IPS DF 4.7 (cell line): Measurements from ENCODE around the gene WWOX.

Experiments used
- DNase-seq: peaks from one replicate; pipeline ENCODE4 v3.0.0-alpha.2; 2013; ENCODE audit warnings: low spot score; ENCODE audit errors: extremely low read depth

WWOX gene

DNA sequence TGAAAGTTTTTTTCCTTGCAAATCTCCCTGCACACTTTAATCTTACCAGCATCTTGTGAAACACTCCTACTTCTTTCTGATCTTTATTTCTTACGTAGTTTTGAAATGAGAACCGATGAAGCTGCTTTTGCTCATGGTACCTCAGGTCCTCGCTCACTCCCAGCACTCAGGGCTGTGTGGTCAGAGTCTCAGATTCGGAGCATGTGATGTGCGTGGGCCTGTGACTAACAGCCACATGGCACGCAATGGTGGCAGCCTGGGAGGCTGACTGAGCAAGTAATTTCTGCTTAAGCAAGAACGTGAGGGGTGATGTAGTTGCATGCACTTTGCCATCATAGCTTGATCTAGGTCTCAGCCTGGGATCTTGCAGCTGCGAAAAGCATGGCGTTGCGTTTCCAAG lies 876.8 kb downstream of the WWOX start:
- DNase-seq: no peak

DNA sequence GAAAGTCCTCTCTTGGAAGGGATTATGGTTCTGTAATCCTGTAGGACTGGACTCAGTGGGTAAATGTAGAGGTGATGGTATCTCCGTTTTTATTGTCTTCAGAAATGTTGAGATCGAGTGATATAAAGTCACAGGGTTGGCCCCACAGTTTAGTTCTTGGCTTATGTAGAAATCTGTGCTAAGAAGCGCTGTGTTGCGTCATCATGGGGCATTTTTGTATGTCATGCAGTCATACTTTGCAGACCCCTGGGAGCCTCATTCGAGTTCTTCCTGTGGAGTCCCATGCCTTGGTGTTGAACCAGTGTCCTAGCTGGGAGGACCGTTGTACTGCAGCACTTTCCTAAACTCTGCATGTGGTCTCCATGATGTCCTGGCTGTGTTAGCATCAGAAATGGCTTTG lies 881.4 kb downstream of the WWOX start:
- no peak for DNase-seq

DNA sequence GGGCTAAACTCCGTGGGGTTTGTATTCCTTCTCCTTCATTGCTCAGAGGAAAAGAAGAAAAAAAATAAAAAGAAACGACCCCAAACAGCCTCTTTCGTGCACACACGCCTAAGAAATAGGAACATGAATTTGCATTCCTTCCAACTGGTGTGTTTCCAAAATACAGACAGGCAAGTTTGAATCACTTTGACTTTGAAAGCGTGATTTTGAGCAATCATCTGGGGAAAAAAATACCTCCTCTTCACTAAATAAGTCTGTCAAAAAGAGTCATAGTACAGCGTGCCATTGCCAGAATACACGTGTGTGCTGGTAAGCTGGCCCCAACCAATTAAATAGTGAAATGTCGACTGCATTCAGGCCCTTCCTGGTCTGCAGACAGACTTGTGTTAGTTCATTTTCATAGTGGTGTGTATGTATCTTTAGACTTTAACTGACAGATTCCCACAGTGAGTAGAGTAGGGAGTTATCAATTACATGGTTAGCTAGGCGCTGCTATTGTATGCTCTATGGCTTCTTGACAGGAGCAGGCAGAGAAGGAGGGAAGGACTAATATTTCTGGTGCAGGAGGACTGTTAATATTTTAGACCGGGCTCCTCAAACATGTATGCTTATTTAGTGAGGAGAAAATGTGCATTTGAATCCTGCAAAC lies 882.8 kb downstream of the WWOX start:
- DNase-seq: no peak

DNA sequence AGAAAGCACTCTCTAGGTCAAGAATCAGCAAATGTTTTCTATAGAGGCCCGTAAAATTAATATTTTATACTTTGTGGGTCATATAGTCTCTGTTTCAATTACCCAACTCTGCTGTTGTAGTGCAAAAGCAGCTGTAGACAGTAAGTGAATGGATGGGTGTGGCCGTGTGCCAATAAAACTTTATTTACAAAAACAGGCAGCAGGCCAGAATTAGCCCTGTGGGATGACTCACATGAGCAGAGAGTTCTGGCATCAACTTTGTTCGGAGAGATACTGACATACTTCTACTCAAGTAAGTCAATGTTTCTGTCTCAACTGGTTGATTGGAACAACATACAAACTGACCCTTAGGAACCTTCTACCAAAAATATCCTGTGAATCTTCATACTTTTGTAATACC lies 884.9 kb downstream of the WWOX start:
- DNase-seq: no peak

DNA sequence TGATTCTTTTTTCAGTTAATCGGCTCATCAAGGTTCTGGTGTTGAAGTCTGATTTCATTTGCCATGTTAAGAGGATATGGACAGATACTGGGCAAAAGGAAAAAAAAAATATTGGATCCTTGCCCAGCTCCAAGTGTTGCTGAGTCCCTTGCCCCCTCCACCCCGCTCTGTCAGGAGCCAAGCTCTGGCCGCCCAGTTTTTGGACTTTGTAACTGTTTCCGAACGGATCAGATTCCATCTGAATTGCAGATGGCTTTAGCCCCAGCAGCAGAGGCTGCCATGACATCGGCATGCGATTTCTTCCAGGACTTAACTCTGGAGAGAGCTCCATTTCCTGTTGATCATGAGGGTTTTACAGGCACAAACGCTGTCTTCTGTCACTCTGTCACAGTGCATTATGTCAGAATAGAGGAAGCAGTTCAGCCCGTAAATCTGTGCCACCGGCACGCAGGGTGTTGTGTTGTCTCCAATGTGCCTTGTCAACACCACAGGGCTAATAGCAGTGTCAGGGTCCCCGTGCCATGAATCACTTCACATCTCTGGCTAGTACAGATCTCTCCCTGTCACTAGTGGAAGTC lies 885.5 kb downstream of the WWOX start:
- no peak for DNase-seq

DNA sequence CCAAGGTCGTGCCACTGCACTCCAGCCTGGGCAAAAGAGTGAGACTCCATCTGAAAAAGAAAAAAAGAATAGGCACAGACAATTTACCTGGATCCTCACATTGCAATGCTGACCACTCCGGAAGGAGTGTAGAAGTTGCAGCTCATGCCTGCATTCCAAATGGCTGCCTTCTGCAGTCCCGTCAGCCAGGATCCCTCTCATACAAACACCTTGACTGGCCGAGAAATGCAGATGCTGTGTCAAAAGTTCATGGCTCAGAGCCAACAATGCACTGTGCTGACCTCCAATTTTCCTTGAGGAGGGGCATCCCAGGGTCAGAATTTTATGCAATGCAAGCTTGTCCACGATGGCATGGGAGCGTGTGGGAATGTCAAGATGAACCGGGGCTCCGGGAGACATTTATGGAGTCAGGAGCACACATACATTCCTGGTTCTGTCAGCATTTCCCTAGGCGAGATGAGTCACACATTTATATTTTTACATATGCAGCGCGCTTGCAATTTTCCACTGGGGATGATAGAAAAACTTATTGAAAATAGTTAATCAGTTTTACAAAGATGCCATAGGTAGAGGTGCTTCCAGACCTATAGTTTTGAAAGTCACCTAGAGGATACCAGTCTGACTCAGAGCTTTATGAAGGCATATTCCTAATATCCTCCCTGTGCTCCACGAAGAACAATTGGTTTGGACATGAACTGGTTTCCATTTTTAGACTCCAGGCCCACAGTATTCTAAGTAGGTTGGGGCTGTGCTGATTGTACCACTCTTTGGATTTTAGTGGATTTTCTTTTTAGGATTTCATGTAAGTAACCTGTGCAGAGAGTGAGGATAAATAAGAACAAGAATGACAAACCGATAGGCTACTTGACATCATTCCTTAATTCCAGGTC lies 886.5 kb downstream of the WWOX start:
- no peak for DNase-seq

DNA sequence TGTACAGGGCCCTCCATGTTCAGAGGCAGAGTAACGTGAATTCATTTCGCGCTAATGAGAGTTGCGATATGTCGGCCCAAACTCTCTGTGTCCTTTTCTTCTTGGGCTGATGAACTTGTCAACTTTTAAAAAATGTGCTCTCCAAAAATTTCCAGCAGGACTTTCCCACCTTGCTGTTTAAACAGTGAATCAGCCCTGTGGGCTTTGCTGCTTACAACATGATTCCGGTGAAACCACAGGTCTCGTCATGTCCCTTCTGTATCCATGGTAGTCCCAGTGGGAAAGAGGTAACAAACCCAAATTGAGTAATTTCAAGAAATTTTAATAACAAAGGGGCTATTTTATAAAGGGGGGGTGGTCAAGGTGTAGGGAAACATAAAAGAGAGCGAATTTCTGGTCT lies 888.2 kb downstream of the WWOX start:
- DNase-seq: no peak

DNA sequence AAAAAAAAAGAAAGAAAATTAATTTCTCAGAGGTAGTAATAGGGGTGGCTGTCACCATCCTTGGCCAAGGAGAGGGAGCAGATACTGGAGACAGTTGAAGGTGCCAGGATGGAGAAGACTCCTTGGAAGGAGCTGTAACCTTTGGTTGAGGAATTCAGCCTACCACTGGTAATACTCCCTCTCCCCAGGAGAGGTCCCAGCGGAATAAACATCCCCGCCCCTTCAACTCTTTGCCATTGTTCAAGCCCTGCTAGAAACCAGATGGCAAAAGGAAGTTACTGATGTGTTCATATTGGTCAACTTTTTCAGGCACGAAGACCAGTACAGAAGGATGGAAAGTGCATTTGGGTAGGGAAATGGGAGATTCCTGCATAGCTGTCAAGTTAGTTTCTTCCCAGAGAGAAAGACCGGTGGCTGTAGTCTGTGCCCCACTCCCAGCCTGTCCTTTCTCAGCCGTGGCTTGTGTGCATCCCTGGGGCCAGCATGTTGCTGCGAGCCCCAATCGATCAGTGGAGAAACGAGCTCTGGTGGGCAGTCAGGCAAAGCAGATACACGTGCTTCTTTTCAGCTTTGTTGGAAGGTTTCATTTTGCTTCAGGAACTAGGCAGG lies 889.0 kb downstream of the WWOX start:
- DNase-seq: no peak

DNA sequence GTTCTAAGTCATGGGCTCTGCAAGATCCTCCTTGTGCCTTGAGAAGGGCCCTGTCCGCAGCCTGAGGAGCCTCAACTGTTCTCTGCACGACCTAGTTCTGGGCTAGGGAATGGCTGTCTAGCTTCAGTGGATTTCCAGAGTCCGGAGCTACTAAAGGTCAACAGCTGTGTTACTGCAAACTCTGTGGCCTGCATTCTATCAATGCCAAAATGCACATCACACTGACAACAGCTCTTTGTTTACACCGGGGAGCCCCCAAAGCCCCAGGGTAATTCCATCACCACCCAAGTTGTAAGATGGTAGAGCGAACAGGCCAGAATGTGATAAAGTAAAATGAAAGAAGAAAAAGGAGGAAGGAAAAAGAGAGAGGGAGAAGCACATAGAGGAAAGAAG lies 890.9 kb downstream of the WWOX start:
- no peak for DNase-seq

DNA sequence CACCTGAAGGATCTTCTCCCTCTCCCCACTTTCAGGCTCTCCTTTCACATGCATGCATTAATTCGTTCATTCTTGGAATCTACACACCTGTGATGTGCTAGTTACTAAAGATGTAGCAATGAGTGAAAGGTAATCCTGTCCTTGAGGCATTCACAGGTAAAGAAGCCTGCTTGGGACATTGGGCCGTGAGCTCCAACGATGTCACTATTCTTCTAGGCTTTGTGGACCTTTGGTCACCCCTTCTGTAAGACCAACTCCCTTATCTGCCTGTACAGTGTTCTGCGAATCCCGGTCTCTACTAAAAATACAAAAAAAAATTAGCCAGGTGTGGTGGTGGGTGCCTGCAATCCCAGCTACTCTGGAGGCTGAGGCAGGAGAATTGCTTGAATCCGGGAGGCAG lies 892.5 kb downstream of the WWOX start:
- no peak for DNase-seq

DNA sequence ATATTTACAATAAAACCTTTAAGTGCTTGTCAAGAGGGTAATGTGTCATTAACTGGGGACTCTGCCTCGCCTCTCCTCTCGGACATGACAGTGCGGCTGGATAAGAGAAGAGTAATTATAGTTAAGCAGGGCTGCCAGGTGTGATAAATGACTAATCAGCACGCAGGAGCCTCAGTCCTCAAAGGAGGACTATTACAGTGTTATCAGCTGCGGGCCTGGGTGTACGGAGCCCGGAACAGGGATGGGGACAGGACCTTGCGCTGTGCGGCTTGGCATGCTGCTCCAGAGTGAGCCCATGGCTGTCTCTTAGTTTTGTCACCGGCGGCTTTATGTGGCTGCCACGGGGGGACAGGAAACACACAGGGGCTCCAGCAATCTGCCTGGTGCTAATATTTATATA lies 893.9 kb downstream of the WWOX start:
- no peak for DNase-seq

DNA sequence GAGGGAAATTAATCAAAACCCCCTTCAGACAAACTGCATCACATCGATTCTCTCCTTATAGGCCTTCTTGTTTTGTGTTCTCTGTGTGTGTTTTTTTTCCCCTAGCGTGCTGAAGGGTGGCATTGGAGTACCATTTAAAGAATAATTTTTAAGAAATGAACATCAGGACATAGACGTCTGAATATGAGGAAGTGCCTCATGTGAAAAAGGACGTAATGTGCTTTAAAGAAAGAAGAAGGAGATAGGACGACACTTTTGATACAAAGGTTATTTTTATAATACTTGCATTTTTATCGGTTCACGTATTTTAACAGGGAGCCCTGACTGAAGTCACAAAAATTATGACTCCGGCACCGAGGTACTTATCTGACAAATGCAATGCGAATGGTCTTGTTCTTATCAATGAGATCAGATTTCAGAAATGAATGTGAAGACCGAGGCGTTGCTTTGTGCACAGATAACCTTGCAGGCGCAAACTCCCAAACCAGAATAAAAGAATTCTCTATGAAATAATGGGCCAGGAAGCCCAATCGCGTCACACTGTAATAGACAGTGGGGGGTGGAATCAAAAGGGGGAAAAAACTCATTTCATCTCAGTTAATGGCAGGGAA lies 894.8 kb downstream of the WWOX start:
- DNase-seq: no peak

DNA sequence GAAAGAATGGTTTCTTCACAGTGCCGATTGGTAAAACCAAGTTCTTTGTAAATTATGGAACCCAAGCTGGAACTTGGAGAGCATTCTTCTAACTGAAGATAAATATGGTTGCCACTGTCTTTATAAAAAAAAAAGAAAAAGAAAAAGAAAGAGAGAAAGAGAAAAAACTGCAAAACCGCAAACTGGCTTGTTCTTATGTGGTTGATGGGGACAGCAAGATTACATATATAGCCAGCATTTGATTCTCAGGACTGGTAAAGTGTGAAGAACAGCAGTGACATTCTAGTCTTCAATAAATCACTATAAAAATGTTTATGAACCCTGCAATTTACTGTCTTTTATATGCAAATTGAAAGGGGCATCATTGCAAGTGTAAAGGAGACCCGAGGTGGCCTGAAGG lies 896.0 kb downstream of the WWOX start:
- no peak for DNase-seq

DNA sequence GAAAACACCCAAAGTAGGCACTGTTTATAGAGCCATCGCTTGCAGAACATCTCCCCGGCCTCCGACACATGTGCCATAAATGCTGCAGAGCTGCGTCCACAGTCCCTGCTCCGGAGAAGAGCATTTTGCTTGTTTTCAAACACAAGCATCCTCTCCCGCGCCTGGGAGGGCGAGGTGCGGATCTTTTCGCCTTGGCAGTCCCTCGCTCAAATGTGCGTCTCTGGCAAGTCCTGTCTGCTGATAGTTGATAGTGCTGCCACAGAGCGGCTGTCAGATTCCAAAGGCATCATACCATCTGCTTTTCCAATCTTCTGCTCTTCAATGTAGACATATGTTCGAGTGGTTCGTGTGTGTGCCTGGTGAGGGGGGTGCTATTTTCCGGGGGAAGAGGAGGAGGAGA lies 897.3 kb downstream of the WWOX start:
- DNase-seq: no peak

DNA sequence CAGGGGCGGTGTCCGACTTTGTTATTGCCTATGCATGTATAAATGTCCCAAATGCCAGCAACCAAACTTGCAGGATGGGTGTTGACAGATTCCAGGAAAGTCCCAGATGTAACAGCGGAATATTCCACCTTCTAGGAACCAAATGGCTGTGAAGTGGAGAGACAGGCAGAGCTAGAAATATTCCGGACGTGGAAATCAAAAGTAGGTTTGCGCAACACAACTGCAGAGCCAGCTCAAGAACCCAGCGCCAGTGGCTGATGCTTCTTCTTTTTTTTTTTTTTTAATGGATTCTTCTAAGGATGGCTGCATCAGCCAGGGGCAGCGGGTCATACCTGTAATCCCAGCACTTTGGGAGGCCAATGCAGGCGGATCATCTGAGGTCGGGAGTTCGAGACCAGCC lies 899.4 kb downstream of the WWOX start:
- DNase-seq: no peak

DNA sequence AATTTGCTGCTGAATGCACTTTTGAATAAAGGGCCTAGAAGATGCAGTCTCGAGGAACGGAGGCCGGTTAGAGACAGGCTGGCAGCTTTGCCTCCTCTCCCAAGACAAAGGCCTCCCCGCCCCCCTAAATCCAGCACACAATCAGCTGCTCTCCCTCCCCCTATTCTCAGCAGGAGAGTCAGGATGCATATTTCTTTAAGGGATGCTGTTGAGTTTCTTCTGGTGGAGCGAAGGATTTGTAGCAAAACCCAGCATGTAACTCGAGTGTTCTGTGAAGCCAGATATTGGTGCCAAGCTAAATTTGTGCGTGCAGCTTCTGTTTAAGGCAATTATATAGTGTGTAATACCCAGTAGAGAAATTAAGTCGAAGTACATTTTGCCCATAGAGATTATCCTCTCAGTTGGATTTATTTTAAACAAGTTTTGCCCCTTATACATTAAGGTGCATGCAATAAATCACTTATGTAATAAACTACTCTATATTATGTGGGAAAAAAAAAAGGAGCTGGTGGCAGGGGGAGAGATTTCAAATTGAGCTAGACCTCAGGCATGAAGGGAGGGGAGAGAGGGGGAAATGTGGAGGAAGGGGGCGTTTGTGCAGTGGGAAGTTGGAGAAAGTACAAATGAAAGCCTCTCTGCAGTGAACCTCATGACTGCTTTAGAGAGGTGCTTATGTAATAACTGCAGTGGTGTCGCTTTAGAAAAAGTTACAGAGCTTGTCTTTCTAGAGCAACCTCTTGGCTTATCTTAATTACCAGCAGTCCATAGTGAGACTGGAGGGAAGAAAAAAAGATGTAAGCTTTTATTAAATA lies 901.9 kb downstream of the WWOX start:
- DNase-seq: no peak

DNA sequence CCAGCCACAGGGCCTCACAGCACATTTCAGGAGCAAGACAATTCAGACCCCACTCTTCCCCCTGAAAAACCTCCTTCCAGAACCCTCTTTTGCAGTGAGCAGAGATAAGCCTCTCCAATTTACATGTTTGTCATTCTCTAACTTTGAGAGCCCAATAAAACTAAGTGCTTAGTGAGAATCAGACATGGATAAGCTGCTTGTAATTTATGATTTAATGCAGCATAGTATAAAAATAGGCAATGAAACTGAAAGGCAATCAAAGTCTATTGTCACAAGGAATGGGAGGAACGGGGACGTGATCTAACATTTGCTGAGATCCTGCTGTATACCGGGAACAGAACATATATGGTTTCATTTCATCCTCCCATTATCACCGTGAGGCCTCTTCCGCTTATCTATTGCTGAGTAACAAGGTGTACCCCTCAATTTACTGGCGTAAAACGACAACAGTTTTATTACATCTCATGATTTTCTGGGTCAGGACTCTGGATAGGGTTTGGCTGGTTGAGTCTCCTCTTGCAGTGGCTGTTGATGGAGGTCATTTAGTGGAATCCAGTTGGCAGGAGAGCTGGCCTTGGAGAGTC lies 903.7 kb downstream of the WWOX start:
- no peak for DNase-seq

DNA sequence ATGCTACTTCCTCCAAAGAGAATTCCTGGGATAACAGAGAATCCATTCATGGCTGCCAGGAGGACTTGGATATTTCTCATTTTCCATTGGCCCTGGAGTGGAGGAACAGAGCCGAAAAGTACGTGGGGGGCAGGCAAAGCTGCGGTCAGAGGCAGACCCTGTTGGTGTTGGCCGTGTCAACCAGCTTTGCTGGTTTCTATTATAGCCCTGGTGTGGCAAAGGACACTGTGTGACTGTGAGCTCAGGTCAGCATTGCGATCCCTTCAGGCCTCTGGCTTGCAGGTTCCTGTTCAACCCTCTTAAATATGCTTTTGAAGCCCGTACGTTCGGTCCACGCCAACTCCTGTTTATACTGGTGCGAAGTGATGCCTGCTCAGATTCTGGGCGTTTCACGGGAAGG lies 904.9 kb downstream of the WWOX start:
- DNase-seq: no peak

DNA sequence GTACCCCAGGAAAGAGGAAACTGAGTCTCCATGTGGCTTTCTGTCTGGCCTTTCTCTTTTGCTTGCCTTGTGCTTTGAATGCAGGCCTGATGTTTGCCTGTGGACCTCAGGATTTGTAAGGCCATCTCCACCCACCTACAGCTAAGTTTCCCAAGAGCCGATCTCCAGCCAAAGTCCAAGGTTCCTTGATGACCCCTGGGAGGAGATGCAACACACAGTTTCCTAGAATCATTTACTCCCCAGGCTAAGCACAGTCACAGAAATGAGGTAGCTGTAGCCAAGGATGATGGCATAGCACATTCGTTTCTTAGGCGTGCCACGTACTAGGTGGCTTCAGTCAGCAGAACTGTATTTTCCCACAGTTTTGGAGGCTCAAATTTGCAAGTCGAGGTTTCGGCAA lies 905.6 kb downstream of the WWOX start:
- DNase-seq: no peak

DNA sequence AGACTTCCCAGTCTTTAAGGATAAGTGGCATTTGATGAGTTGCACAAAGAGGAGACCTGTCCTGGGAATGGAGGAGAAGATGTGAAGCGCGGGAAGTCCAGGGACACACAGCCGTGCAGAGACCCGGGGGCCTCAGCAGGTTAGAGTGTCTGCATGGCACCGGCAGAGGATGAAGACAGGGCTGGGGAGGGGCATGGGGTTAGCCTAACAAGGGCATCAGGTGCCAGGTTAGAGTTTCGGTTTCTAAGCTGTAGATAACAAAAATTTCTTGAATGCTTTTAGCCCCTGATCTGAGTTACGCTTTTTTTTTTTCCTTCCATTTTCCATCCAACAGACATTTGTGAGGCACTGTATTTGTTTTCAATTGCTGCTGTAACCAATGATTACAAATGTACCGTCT lies 906.8 kb downstream of the WWOX start:
- no peak for DNase-seq

DNA sequence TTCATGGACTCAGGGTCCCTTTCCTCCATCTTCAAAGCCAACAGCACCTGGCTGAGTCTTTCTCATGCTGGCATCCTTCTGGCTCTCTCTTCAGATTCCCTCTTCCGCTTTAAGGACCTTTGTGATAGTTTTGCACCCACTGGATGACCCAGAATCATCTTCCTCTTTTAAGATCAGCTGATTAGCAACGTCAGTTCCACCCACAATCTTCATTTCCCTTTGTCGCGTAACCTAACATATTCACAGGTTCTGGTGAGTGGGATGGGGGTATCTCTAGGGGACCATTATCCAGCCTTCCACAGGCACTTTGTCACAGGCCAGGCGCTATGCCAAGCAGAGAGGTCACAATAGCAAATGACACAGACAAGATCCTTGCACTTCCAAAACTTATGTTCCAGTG lies 907.3 kb downstream of the WWOX start:
- DNase-seq: no peak
